HG03354 (cell line): ENCODE measurements around the gene ITGAE.

Experiments
- ATAC-seq: cut with Tn5 transposase; IDR thresholded peaks from one replicate; pipeline ENCODE4 v1.9.1; 2021; ENCODE audit warnings: mild to moderate bottlenecking; ENCODE audit not compliant: unreplicated experiment, poor library complexity, severe bottlenecking

Gene ITGAE

DNA sequence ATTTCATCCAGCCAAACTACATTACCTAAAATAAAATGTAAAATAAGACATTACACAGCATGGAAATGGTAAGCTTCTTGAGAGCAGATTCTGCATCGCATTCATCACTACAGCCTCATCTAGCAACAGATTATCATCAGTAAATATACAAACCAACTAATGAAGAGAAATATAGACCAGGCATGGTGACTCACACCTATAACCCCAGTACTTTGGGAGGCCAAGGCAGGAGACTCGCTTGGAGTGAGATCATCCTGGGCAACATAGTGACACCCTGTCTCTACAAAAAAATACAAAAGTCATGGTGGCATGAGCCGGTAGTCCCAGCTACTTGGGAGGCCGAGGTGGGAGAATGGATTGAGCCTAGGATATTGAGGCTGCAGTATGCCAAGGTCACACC, 25.2 kb upstream of the ITGAE start:
- ATAC-seq = no peak

DNA sequence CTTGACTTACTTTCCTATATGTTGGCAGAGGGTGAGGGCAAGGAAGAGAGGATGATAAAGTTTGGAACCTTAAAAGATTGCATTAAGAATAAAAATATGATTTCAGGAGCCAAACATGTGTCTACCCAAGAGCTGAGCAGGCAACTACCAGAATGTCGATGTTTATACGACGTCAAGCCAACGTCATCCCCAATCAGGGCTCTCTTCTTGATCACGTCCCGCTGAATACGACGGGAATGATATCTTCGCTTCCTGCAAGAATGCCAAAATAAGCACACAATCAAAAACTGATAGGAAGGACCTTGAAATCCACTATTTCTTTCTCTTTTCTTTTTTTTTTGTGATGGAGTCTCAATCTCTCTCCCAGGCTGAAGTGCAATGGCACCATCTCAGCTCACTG, 20.1 kb upstream of the ITGAE start:
- no peak for ATAC-seq

DNA sequence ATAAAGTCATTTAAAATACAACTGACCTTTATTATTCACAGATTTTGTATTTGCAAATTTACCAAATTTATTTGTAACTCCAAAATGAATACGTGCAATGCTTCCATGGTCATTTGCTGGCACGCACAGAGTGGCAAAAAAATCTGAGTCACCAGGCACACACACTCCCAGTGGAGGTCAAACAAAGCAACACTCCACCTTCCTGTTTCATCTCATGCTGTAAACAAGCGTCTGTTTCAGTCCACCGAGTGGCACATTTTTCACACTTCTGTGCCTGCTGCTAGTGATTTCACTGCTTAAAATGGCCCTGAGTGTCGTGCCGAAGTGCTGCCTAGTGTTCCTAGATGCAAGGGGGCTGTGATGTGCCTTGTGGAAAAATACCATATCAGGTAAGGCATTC, 17.8 kb upstream of the ITGAE start:
- no peak for ATAC-seq

DNA sequence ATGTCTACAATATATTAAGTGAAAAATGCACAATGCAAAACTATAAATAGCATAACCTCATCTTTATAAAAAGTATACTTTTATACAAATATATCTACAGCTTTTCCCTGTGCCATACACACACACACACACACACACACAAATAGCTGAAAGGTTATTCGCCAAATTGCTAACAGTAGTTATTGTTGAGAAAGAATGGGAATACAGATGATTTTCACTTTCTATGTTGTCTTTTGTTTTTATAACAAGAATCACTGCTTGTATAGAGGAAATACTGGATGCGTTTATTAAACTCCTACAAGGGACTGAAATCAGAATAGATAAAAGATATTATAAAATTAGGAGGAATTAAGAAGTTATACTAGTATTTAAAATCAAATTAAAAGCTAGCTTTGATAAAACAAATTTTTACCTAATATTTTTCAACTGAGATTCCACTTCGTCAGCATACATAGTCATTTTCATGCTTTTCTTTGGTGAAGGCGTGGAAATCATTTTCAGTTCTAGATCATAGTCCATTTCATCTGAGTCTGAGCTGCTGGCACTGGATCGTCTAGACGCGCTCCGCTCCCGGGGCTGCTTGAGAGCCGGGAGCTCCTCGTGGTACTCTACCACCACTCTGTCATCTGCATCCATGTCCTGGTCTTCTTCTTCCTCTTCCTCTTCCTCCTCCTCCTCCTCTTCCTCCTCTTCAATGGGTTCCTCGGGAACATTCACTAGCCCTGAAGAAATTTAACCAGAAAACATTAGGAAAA, 17.0 kb upstream of the ITGAE start:
- no peak for ATAC-seq

DNA sequence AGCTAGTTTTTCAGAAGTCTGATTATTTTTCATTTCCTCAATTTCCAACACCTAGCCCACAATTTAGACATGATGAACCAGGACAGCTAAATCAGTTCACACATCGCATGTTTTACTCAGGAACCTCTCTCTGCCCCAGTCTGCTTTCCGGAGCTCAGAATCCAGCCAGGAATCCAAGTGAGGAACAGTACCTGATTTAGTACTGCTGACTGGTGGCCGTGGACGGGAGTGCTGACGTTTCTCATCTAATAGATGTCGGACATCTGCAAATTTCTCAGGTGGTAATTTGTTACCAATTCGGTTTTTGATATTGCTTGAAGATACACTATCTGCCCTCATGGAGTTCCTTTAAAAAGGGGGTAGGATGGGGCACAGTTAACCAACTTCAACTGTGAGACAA, 14.9 kb upstream of the ITGAE start:
- no peak for ATAC-seq

DNA sequence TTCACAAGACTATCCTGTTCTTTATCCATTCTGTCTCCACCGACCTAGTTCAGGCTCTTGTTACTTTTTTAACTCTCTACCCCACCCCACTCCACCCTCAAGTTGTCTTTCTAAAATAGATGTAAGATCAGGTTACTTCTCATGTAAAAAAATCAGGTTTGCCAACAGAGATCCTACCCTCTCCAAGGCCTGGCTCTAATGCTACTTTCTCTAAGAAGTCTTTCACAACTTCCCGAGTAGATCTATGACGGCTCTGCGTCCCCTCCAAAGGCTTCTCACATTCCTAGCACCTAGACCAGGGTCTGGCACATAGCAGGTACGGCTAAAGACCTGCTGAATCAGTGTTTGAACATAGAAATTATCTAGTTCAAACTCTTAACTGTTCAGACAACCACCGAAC, 14.1 kb upstream of the ITGAE start:
- ATAC-seq = no peak

DNA sequence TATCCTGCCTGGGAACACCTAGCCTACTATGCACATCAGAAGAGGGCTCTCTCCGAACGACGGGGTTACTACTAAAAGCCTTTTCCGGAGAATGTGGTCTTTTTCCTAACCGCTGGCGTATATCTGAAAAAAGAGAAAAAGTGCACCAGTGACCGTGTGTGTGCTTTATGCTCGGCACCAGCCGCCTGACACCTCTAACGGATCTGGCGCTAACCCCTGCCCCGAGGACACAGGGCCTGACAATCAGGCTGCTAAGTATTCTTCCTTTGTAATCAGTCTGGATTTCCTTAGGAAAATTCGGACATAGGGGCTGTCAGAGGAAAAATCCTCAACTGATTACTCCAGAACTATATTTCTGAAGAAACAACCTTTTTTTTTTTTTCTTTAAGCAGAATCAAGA, 13.4 kb upstream of the ITGAE start:
- no peak for ATAC-seq

DNA sequence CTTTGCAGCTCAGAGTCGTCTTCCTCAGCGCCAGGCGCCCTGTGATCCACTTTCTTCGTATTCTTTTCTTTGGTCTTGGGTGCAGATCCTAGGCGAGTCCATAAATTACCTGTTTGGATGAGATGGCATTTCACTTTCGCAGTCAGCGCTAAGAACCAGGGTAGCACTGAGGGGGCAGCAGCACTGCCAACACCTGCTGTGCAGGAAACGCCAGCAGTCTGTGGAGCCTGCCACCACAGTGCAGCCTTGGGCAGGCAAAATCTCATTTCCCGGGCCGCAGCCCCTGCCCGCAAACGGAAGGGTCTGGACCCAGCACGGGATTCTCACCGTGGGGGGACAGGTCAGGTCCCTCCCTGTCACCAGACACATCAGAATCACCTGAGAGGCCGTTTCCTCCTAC, 12.2 kb upstream of the ITGAE start:
- no peak for ATAC-seq

DNA sequence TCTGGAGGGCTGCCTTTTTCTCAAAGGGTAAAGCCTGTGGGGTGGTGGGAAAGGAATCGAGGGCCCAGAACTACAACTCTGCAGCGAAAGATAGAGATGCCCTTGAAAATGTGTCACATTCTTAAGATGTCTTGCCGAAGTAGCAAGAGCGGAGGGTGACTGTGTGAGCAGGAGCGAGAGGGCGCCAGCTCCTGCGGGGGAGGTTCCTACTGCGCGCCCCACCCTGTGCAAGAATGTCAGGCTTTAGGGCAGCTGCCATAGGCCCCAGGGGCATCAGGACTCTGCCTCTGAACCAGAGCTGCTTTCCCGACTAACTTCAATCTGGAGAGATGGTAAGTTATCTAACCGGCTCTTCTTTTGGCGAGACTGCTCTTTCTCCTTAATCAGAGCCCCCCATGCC, 11.8 kb upstream of the ITGAE start:
- no peak for ATAC-seq

DNA sequence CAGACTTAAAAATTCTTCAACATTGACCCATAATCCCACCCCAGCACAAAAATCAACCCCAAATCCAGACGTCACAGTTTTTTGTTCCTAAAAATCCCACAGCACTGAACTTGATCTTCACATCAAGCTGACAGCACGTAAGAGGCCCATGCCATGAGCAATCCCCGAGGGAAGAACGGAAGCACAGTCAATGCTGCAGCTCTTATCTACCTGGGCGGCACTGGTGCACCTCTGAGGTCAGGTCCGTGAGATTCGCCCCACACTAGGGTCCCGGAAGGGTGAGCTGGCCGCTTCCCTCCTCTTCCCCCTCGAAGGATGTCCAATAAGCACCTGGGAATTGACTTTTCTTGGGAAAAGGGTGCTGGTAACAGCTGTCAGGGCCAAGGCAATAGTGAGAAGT, 11.3 kb upstream of the ITGAE start:
- no peak for ATAC-seq

DNA sequence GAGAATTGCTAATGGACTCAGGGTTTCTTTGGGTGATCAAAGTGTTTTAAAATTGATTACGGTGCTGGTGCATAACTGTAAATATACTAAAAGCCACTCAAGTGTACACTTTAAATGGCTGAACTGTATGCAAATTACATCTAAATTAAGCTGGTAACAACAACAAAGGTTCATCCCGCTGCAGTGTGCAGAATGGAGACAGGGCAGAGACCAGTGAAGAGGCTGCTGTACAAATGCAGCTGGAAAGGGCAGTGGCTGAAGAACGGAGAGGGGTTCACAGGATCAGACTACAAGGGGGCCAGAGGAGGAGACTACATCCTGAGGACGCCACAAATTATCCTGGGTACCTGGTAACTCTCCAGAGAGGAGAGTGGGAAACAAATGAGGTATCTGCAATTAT, 9.0 kb upstream of the ITGAE start:
- ATAC-seq = no peak

DNA sequence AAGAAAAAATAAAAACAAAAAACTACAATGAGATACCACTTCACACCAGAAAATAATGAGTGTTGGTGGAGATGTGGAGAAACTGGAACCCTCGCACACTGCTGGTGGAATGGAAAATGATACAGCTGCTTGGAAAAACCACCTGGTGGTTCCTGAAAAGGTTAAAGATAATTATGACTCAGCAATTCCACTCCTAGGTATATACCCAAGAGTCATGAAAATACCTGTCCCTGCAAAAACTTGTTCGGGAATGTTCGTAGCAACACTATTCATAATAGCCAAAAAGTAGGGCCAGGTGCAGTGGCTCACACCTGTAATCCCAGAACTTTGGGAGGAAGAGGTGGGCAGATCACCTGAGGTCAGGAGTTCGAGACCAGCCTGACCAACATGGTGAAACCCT, 8.1 kb upstream of the ITGAE start:
- no peak for ATAC-seq

DNA sequence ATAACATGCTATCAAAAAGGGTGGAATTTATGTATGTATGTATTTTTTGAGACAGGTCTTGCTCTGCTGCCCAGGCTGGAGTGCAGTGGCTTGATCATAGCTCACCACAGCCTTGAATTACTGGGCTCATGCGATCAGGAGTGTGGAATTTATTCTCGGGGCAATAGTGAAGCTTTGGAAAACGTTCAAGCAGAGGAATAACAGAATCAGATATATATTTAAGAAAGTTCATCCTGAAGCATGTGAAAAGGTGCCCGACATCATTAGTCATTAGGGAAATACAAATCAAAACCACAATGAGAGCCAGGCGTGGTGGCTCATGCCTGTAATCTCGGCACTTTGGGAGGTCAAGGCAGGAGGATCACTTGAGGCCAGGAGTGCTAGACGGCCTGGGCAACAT, 7.7 kb upstream of the ITGAE start:
- no peak for ATAC-seq

DNA sequence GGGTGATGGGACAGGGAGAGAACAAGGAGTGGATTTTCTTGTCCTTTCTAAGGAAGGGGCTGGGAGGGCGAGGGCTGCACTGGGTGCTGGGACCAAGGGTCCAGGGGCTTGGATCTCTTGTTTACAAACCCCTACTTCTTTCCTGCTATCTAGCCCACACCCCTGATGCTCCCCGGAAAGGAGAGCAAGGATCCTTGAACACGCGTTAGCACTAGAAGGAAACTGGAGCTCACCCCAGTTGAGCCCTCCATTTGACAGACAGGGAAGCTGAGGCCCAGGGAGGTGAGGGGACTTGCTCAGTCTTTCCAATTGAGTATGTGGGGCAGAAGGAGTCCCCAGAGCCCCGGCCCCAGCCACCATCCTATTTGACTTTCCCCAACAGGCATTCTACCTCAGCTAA, 4.6 kb upstream of the ITGAE start:
- no peak for ATAC-seq

DNA sequence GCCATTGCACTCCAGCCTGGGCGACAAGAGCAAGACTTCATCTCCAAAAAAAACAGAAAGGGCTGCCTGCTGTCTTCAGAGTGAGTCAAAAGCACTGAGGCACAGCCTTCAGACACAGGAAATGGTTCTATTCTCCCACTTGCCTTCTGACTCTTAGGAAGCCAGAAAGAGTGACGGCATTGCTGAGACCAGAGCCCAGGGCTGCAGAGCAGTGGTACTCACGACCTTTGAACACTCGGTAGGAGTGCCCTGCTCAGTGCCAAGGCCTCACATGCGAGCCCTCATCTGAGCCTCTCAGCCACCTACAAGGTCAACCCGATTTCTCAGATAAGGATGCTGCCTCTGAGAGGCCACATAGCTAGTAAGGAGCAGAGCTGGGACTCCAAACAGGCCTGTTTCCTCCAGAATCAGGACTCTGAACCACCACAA, 3.5 kb upstream of the ITGAE start:
- no peak for ATAC-seq

DNA sequence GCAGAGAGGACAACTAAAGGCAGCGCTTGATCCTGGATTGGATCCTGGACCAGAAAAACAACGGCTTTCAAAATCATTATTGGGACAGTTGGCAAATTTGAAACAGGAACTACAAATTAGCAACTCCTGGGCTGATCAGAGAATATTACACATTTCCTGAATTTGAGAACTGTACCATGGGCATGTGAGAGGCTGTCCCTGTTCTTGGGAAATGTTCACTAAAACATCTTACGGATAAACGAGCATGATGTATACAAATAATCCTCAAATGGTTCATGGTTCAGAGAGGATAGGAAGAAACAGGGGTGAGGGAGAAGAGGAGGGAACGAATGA, 2.3 kb upstream of the ITGAE start:
- no peak for ATAC-seq

DNA sequence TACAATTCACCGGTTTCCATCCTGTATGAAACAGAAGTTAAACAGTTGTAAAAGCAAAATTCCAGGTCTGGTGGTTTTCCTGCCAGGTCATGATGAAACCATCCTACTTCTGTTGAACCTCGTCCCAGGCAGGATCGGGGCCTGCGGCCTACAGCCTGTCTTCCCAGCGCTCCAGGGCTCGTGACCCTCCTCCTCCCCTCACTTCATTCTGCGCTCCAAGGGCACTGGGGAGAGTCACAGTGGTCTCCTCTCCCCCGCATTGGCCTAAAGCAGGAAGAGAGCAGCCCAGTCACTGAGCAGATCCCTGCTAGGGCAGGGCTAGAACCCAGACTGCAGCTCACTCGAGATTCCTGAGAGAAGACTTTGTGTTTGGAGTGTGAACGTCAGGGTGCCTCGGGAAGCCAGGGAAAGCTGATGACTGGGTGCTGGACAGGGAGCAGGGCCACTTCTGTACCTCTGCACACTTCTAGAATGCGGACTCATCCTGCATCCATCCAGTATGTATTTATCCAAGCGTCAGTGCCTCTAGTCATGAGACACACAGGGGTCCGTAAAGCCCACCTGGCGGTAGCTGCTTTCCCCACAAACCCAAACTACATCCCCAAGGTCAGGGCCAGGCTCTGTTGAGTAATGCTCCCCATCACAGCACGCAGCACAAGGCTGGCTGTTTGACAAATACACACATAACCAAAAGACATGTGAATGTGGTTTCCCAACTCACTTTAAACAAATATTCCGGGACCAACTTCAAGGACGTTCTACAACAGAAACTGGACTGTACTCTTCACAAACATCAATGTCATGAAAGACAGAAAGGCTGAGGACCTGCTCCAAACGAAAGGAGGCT, 1.7 kb upstream of the ITGAE start:
- no peak for ATAC-seq

DNA sequence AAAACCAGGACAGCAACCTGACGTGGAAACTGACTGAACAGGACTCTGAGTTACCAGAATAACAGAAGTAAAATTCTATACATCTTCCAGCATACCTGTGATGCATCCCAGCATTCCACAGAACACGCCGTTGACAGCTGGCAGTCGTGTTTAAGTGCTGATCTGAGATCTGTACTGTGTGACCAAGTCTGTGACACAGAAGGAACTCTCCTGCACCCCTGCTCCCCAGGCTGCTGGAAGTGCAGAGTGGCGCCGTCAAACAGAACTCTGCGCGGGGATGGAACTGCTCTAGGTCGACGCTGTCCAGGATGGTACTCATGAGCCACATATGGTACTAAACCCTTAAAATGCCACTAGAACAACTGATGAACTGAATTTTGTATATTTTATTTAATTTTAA, 804 bp upstream of the ITGAE start:
- ATAC-seq = no peak

DNA sequence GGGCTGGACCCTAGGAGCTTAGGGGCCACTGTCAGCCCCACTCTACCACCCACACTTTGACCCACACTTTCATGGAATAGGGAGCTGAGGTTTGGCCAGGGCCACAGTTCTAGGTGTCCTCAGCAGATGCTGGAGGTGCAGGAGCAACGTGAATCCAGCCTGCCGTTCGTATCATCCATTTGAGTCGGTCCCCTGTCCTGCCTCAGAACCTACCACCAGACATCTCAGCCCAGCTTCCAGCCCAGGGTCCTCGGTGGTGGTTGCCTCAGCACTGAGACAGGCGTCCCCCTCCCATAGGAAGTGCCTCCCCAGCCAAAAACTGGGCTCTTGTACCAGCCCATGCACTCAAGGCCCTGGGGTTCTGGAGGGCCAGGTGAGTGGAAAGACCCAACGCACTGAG, 359 bp upstream of the ITGAE start:
- no peak for ATAC-seq

DNA sequence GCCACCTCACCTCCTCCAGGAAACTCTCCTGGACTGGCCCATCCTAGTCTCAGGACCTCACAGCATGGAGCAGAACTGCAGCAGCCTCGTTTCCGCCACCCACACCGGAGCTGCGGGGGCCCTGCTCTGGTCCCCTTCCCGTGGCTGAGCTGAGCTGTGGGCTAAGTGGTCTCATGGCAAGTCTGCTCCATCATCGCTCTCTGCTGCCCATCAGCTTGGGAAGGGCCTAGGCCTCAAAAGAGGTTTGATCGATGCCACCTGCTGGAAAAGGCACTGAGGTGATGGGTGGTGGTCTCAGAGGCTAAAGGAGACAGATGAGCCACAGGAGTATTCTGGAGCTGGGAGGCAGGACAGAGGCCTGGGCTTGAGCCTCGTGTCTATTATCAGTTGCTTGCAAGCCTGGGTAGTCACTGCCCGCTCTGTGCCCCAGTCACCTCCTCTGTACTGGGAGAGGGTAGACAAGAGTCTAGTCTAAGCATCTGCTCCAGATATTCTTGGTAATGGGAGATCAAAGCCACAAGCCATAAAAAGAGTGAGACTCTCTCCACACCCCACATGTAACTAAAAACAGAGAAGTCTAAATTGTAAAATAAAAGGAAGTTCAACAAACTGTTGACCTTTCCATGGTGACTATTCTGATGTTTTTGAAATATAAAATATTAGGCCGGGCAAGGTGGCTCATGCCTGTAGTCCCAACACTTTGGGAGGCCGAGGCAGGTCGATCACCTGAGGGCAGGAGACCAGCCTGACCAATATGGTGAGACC, 1.6 kb downstream of the ITGAE start:
- ATAC-seq = no peak
